ENCODE data around the gene FLYWCH2. TPM values are rescaled to one million over a fixed set of nuclear protein-coding genes. Genes with fewer than 3 reads are reported as not detected.

FLYWCH2 gene
- 10 to 100 TPM; 21.9 to 38.4 (median 27.9) TPM for polyA plus RNA-seq (ENCODE audit: insufficient read length in 4 of 4)

- peak; percentile 97 to 98 (median 98) for DNase-seq (ENCODE audit: low read depth in 4 of 4, low spot score in 2 of 4)
These were observed at the start of gene FLYWCH2 for GRCh38 chr16:2882650-2883457. FLYWCH2 (plus strand) TSS chr16:2883215; CDS start chr16:2896450, 13,235 bp downstream.

- no peak for DNase-seq (ENCODE audit: low read depth in 4 of 4, low spot score in 2 of 4)
These were observed 49.2 kb upstream of the FLYWCH2 start for GRCh38 chr16:2833776-2834175.

GRCh38 chr16:2834968-2835367, 48.0 kb upstream of the FLYWCH2 start:
- no peak for DNase-seq (ENCODE audit: low read depth in 4 of 4, low spot score in 2 of 4)

GRCh38 chr16:2835638-2836493, 47.1 kb upstream of the FLYWCH2 start:
- DNase-seq (ENCODE audit: low read depth in 4 of 4, low spot score in 2 of 4), result no peak

- DNase-seq (ENCODE audit: low read depth in 4 of 4, low spot score in 2 of 4), result no peak
These were observed 46.1 kb upstream of the FLYWCH2 start for GRCh38 chr16:2836646-2837508.

- no peak for DNase-seq (ENCODE audit: low read depth in 4 of 4, low spot score in 2 of 4)
These were observed 44.1 kb upstream of the FLYWCH2 start for GRCh38 chr16:2838928-2839327.

- DNase-seq (ENCODE audit: low read depth in 4 of 4, low spot score in 2 of 4), result no peak
These were observed 43.2 kb upstream of the FLYWCH2 start for GRCh38 chr16:2839650-2840450.

GRCh38 chr16:2840914-2841313, 42.1 kb upstream of the FLYWCH2 start:
- DNase-seq (ENCODE audit: low read depth in 4 of 4, low spot score in 2 of 4), result no peak

- DNase-seq (ENCODE audit: low read depth in 4 of 4, low spot score in 2 of 4), result no peak
These were observed 41.2 kb upstream of the FLYWCH2 start for GRCh38 chr16:2841606-2842339.

GRCh38 chr16:2842340-2843000, 40.5 kb upstream of the FLYWCH2 start:
- DNase-seq (ENCODE audit: low read depth in 4 of 4, low spot score in 2 of 4), result no peak

- no peak for DNase-seq (ENCODE audit: low read depth in 4 of 4, low spot score in 2 of 4)
These were observed 39.5 kb upstream of the FLYWCH2 start for GRCh38 chr16:2843526-2843925.

GRCh38 chr16:2845116-2845515, 37.9 kb upstream of the FLYWCH2 start:
- no peak for DNase-seq (ENCODE audit: low read depth in 4 of 4, low spot score in 2 of 4)

GRCh38 chr16:2846511-2847310, 36.3 kb upstream of the FLYWCH2 start:
- DNase-seq (ENCODE audit: low read depth in 4 of 4, low spot score in 2 of 4), result no peak

- no peak for DNase-seq (ENCODE audit: low read depth in 4 of 4, low spot score in 2 of 4)
These were observed 33.9 kb upstream of the FLYWCH2 start for GRCh38 chr16:2848933-2849725.

- DNase-seq (ENCODE audit: low read depth in 4 of 4, low spot score in 2 of 4), result no peak
These were observed 30.8 kb upstream of the FLYWCH2 start for GRCh38 chr16:2852003-2852730.
